GM18499 (cell line): ENCODE results near the gene MED16.

Source experiments
- ATAC-seq: cut with Tn5 transposase; IDR thresholded peaks from one replicate; pipeline ENCODE4 v1.9.1; 2021; ENCODE audit warnings: moderate number of reproducible peaks; ENCODE audit not compliant: insufficient read depth, unreplicated experiment

The MED16 gene

DNA sequence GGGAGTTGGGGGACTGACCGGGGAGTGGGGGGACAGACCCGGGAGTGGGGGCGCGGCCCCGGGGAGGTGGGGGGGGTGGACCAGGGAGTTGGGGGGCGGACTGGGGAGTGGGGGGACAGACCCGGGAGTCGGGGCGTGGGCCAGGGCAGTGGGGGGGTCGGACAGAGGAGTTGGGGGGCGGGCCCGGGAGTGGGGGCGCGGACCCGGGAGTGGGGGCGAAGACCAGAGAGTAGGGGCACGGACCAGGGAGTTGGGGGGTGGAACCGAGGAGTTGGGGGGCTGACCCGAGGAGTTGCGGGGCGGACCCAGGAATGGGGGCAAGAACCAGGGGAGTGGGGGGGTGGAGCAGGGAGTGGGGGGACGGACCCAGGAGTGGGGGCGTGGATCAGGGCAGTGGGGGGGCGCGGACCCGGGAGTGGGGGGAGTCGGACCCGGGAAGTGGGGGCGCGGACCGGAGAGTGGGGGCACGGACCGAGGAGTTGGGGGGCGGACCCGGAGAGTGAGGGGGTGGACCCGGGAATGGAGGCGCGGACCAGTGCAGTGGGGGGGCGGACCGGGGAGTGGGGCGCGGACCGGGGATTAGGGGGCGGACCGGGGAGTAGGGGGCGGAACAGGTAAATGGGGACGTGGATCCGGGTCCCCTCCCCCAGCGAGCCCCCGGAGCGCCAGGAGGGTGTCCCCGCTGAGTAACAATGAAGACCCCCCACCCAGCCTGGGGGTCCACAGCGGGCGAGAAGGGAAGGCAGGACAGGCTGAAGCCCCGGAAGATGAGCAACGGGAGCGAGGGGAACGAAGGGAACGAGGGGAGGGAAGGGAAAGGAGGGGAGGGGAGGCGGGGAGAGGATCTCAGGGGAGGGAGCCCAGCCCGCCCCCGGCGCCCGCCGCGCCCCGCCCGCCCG is 19.4 kb upstream of the MED16 start:
- no peak for ATAC-seq

DNA sequence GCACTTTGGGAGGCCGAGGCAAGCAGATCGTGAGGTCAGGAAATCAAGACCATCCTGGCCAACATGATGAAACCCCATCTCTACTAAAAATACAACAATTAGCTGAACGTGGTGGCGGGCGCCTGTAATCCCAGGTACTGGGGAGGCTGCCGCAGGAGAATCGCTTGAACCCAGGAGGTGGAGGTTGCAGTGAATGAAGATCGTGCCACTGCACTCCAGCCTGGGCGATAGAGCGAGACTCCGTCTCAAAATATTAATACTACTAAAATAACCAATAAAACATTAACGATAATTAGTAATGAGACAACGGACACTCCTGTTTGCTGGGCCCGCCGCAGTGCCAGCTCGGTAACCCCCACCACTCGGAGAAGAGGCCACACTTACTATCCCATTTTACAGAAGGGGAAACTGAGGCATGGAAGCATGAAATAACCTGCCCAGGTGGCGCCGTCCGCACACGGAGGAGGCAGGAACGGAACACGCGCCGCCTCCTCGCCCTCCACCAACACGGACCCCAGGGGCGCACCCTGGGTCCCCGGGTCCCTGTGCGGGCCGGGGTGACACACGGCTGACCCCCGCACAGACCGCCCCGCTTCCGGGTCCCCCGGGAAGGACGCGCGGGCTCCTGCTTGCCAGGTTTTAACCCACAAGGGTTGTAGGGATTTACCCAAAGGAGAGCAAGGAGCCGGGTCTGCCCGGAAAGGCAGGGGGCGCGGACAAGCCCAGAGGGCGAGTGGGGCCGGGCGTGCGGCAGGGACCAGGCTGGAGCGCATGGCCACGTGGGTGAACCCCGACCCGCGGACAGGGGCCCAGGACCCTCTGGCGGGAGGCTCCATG is 18.4 kb upstream of the MED16 start:
- no peak for ATAC-seq

- no peak for ATAC-seq
Measured at GRCh38 chr19:907183-907853, 14.3 kb upstream of the MED16 start.

DNA sequence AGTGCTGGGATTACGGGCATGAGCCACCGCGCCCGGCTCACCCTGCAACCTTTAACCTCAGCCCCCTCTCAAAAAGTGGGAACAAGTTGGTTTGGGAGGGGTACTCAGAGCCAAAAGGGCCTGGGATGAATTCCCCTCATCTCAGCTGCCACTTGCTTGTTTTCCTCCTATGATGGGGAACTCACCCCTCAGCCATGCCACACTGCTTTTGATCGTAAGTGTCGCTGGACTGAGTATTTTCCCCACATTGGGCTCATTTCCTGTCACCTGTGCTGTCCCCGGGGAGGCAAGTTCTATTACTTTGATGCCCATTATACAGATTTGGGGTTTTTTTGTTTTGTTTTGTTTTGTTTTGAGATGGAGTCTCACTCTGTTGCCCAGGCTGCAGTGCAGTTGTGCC is 13.5 kb upstream of the MED16 start:
- no peak for ATAC-seq

DNA sequence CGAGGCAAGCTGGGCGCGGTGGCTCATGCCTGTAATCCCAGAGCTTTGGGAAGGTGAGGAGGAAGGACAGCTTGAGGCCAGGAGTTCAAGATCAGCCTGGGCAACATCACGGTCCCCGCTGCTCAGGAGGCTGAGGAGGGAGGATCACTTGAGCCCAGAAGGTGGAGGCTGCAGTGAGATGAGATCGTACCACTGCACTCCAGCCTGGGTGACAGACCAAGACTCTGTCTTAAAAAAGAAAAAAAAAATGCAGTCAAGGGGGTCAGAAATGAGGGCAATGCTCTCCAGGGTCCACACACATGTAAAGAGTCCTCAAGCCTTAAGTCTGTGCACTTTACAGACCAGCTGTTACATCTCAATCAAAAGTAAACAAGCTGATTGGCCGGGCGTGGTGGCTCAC is 11.6 kb upstream of the MED16 start:
- ATAC-seq: no peak

DNA sequence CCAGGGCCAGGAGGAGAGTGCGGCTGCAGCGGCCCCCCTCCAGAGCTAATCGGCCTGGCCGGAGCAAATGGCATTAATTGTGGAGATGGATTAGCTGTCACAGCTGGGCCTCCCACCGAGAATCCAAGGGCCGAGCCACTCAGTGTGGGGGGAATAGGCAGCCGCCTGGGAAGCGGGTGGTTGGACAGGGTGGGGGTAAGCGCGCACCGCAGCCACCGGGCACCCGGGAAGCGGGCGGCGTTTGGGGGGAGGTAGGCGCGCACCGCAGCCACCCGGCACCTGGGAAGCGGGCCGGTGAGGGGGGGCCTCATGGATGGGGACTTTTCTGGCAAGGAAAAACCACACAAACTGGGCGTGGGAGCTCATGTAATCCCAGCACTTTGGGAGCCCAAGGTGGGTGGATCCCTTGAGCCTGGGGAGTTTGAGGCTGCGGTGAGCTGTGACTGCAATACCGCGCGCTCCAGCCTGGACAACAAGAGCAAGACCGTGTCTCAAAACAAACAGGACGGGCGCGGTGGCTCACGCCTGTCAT is 10.3 kb upstream of the MED16 start:
- ATAC-seq: no peak

- ATAC-seq: no peak
Measured at GRCh38 chr19:902446-903226, 9.6 kb upstream of the MED16 start.

- ATAC-seq: no peak
Measured at GRCh38 chr19:902093-902370, 9.0 kb upstream of the MED16 start.

GRCh38 chr19:901216-902092 is 8.5 kb upstream of the MED16 start:
- no peak for ATAC-seq

DNA sequence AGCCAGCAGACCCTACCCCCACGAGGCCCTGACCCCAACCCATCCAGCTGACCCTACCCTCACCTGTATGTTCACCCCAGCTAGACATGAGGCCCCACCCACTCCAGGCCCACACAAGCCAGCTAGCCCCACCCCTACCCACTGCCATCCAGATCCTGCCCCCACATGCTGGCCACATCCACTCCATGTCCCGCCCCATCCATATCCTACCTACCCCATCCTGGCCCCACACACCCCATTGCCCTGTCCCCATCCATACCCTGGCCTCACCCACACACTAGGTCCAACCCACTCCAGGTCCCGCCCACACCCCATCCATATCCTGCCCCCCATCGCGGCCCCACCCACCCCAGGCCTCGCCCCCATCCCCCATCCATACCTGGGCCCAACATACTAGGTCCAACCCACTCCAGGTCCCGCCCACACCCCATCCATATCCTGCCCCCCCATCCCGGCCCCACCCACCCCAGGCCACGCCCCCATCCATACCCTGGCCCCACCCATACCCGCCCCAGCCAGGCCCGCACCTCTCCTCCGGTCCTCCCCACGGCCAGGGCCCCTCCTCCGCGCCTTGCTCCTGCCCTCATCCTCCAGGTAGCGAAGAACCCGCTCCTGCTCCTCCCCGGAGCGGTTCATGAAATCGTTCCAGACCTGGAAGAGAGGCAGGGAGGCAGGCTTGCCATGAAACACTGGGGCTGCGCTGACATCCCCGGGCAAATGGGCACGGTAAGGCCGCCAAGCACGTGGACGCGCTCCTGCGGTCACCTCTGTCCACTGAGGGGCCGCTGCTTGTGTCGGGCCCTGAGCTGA is 7.5 kb upstream of the MED16 start:
- ATAC-seq: no peak

DNA sequence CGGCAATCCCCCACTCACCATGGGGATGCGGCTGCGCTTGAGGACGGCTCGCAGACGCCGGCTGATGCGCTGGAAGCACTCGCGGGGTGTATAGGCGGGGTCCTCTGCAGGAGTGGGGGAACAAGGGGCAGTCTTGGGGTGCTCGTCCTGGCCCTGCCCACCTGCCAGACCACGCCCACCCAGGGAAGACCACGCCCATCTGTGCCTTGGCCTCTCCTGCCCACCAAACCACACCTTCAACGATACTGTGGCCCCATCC is 7.0 kb upstream of the MED16 start:
- ATAC-seq: no peak

- ATAC-seq: no peak
Measured at GRCh38 chr19:899336-900042, 6.5 kb upstream of the MED16 start.

GRCh38 chr19:898663-899062 is 5.7 kb upstream of the MED16 start:
- no peak for ATAC-seq

DNA sequence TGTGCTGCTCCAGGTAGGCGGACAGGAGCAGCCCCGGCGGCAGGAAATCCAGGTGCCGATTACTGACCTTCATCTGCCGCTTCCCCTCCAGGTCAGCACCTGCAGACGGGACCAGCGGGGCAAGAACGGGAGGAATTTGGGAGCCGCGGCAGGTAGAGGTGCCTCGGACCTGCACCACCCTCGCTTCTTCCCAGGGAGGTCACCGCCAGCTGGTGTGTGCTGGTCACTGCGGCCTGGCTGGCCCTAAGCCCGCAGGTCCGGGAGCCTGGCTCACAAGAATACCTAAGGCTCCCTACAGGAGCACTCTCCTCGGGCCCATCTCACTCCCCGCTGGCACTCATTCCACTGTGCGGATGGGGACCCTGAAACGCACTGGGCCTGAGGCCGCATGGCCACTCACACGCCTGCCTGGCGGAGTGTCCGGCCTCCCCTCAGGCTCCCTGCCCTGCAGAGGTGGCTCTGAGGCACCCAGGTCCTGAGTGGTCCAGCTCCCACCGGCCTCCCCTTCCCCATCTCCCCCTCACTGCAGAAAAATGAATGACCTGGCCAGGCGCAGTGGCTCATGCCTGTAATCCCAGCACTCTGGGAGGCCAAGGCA is 4.6 kb upstream of the MED16 start:
- ATAC-seq: no peak

DNA sequence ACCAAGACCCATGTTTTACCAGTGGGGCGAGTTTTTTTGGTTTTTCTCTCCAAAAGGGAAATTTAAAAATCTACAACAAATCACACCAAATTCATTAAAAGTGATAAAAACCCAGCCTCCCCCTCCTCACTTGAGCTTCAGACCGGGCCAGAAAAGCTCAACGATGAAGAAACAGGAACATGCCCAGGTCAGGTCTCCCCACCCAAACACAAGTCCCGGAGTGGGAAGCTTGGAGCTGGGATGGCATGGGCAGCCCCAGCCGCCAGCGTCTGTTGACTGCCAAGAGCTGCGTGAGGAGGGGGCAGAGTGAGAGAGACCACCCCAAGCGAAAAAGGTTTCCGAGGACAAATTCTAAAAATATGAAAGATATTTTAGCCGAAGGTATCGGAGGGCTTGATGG is 4.0 kb upstream of the MED16 start:
- ATAC-seq: no peak

DNA sequence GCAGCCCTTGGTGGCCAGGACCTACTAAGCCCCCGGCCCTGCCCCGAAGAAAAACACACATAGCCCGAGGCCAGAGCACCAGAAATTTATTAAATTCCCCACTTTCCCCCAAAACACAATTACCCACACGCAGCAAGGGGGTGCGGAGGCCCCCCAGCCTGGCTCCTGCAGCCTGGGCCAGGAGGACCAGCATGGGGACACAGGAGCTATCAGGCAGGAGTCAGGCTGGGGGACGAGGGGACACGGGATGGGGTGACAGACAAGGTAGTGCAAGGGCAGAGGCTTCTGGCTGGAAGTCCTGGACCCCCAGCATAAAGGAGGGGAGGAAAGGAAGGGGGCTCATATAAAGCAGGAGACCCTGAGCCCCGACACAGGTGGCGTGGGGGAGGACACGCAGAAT is 3.4 kb upstream of the MED16 start:
- ATAC-seq: no peak

DNA sequence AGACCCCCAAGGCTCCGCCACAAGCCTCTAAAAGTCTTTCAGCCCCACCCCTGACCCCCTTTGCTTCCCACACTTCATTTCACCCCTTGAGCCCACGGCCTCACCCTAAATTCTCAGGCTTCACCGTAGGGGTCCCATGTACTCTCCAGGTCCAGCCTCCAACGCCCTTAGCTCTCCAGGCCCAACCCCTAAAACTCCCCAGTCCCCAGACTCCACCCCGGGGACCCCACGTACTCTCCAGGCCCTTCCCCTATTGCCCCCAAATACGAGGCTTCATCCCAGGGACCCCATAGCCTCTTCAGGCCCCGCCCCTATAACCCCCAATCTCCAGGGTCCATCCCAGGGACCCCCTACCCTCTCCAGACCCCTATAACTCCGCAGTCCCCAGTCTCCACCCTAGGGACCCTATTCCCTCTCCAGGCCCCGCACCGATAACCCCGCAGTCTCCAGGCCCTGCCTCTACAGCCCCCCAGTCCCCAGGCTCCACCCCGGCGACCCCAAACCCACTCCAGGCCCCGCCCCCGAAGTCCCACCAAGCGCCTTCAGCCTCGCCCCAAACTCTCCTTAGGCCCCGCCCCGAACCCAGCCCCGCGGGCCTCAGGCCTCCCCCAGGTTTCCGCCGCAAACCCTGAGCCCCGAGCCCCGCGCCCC is 619 bp downstream of the MED16 start:
- ATAC-seq: no peak
